ENCODE measurements around the gene TRIM2.

Gene TRIM2

GRCh38 chr4:153276971-153277370 lies 72.7 kb downstream of the TRIM2 start:
- no peak for DNase-seq (ENCODE audit: low spot score)

- no peak for DNase-seq (ENCODE audit: low spot score)
Measured at GRCh38 chr4:153281476-153281875, 77.2 kb downstream of the TRIM2 start.

- DNase-seq (ENCODE audit: low spot score) = no peak
Measured at GRCh38 chr4:153282023-153282422, 77.8 kb downstream of the TRIM2 start.

- no peak for DNase-seq (ENCODE audit: low spot score)
Measured at GRCh38 chr4:153283260-153283659, 79.0 kb downstream of the TRIM2 start.

GRCh38 chr4:153290134-153290533 lies 85.9 kb downstream of the TRIM2 start:
- DNase-seq (ENCODE audit: low spot score) = no peak

- no peak for DNase-seq (ENCODE audit: low spot score)
Measured at GRCh38 chr4:153291562-153291961, 87.3 kb downstream of the TRIM2 start.

- no peak for DNase-seq (ENCODE audit: low spot score)
Measured at GRCh38 chr4:153292897-153293741, 88.9 kb downstream of the TRIM2 start.

- no peak for DNase-seq (ENCODE audit: low spot score)
Measured at GRCh38 chr4:153293742-153294057, 89.5 kb downstream of the TRIM2 start.

- no peak for DNase-seq (ENCODE audit: low spot score)
Measured at GRCh38 chr4:153294631-153295030, 90.4 kb downstream of the TRIM2 start.

- DNase-seq (ENCODE audit: low spot score) = no peak
Measured at GRCh38 chr4:153295131-153295755, 91.0 kb downstream of the TRIM2 start.

- DNase-seq (ENCODE audit: low spot score) = no peak
Measured at GRCh38 chr4:153296040-153296823, 92.0 kb downstream of the TRIM2 start.

GRCh38 chr4:153297116-153297515 lies 92.9 kb downstream of the TRIM2 start:
- DNase-seq (ENCODE audit: low spot score) = no peak

- DNase-seq (ENCODE audit: low spot score) = no peak
Measured at GRCh38 chr4:153310793-153311192, 106.5 kb downstream of the TRIM2 start.

- DNase-seq (ENCODE audit: low spot score) = no peak
Measured at GRCh38 chr4:153314915-153315314, 110.7 kb downstream of the TRIM2 start.

- peak; percentile 46 for DNase-seq (ENCODE audit: low spot score)
Measured at GRCh38 chr4:153318696-153319320, 114.6 kb downstream of the TRIM2 start.

GRCh38 chr4:153322791-153323190 lies 118.5 kb downstream of the TRIM2 start:
- DNase-seq (ENCODE audit: low spot score) = no peak

GRCh38 chr4:153324046-153324445 lies 119.8 kb downstream of the TRIM2 start:
- no peak for DNase-seq (ENCODE audit: low spot score)

- no peak for DNase-seq (ENCODE audit: low spot score)
Measured at GRCh38 chr4:153325558-153325957, 121.3 kb downstream of the TRIM2 start.

- no peak for DNase-seq (ENCODE audit: low spot score)
Measured at GRCh38 chr4:153326513-153326912, 122.3 kb downstream of the TRIM2 start.

GRCh38 chr4:153327247-153327646 lies 123.0 kb downstream of the TRIM2 start:
- DNase-seq (ENCODE audit: low spot score) = no peak

- DNase-seq (ENCODE audit: low spot score) = no peak
Measured at GRCh38 chr4:153332936-153333335, 128.7 kb downstream of the TRIM2 start.

GRCh38 chr4:153333874-153334273 lies 129.6 kb downstream of the TRIM2 start:
- no peak for DNase-seq (ENCODE audit: low spot score)

GRCh38 chr4:153335665-153336064 lies 131.4 kb downstream of the TRIM2 start:
- no peak for DNase-seq (ENCODE audit: low spot score)

All from HuH-7 (cell line).